Measurements from ENCODE around the gene ASB15. TPM values are rescaled to one million over a fixed set of nuclear protein-coding genes. Genes with fewer than 3 reads are reported as not detected.

Gene ASB15
- total RNA-seq, 1 experiment from 2014 or later: not detected

DNA sequence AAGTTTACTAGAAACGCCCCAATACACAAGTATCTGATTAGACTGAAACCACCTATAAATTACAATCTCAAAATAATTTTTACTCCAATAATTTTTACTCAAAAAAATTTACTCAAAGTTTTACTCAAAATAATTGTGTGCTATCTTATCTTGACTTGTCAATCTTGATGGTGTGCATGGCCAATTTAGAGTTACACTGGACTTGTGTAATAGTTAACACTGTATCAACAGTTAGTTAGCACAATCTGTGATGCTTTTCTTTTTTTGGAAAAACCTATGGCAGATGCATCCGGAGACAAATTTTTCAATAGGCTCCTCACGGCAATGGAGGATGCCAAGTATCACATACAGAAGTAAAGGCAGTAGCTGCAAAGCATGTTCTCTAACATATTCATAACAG lies 79.0 kb downstream of the ASB15 start:
- H3K27me3 ChIP-seq (ENCODE audit: control insufficient read depth, insufficient read depth, low read length): no peaks in the 10 kb centered on the region
- BruUV-seq (replicated peaks): no TSS peak
- in situ Hi-C loops (cut with HindIII; ENCODE audit: low pct_unique_long_range_greater_than_20kb, low sequenced_read_pairs) (no loop called here), intact Hi-C loops (cut with micrococcal nuclease; ENCODE audit: unreplicated experiment) (no loop called here)
- no peak overlapping the region for H3K27ac ChIP-seq (ENCODE audit: low read length)
- ChIA-PET POLR2A (no interaction called here), CTCF (no interaction called here)
- peaks cover 12% of the 10 kb centered on the region for H3K36me3 ChIP-seq (ENCODE audit: control insufficient read depth, insufficient read depth, low read length)
- DNase-seq (ENCODE audit: low read depth, low spot score) (no peak), ATAC-seq (no peak)
- TF ChIP-seq REST (IDR thresholded peaks at IDR 0.05; ENCODE audit: insufficient read depth in 1 of 2, low read depth in 2 of 2, low read length in 1 of 2) (no peak), TCF7L2 (IDR thresholded peaks at IDR 0.05; ENCODE audit: low read depth, low read length) (no peak), SIN3A (IDR thresholded peaks at IDR 0.05; ENCODE audit: borderline replicate concordance, insufficient read depth, low read depth, low read length) (no peak), POLR2AphosphoS5 (IDR thresholded peaks at IDR 0.05; ENCODE audit: low read depth, low read length) (no peak)
- TF ChIP-seq, protein P1, sequence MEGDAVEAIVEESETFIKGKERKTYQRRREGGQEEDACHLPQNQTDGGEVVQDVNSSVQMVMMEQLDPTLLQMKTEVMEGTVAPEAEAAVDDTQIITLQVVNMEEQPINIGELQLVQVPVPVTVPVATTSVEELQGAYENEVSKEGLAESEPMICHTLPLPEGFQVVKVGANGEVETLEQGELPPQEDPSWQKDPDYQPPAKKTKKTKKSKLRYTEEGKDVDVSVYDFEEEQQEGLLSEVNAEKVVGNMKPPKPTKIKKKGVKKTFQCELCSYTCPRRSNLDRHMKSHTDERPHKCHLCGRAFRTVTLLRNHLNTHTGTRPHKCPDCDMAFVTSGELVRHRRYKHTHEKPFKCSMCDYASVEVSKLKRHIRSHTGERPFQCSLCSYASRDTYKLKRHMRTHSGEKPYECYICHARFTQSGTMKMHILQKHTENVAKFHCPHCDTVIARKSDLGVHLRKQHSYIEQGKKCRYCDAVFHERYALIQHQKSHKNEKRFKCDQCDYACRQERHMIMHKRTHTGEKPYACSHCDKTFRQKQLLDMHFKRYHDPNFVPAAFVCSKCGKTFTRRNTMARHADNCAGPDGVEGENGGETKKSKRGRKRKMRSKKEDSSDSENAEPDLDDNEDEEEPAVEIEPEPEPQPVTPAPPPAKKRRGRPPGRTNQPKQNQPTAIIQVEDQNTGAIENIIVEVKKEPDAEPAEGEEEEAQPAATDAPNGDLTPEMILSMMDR (IDR thresholded peaks at IDR 0.05): no peak
- no peaks in the 10 kb centered on the region for H3K9me3 ChIP-seq (ENCODE audit: control insufficient read depth, insufficient read depth, low read depth, low read length)
- H3K4me3 ChIP-seq (ENCODE audit: low read depth in 2 of 2, low read length in 2 of 2): no peak overlapping the region
- H3K4me1 ChIP-seq (ENCODE audit: control insufficient read depth, insufficient read depth, low read length): no peaks in the 10 kb centered on the region

DNA sequence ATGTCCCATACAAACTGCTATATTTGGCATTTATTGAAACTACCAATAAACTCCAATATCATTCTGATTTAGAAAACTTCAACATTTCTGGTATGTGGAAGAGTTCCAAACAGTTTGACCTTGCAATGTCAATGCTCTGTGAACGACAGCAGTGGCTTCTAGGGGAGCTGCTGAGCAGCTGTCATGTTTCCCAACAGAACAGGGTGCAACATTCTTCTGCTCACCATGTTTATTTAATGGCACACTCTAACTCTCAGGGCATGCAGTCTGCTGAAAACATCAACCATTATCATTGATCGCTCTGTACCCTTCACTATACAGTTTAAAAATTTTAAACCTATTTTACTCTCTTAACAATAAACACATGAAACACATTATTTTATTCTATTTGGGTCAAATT lies 79.9 kb downstream of the ASB15 start:
- Histone ChIP-seq H3K9me3 (ENCODE audit: control insufficient read depth, insufficient read depth, low read depth, low read length) (no peaks in the 10 kb centered on the region), H3K4me3 (ENCODE audit: low read depth in 2 of 2, low read length in 2 of 2) (no peak overlapping the region), H3K27ac (ENCODE audit: low read length) (no peak overlapping the region), H3K27me3 (ENCODE audit: control insufficient read depth, insufficient read depth, low read length) (no peaks in the 10 kb centered on the region), H3K4me1 (ENCODE audit: control insufficient read depth, insufficient read depth, low read length) (no peaks in the 10 kb centered on the region), H3K36me3 (ENCODE audit: control insufficient read depth, insufficient read depth, low read length) (peaks cover 12% of the 10 kb centered on the region)
- in situ Hi-C loops (cut with HindIII; ENCODE audit: low pct_unique_long_range_greater_than_20kb, low sequenced_read_pairs) (no loop called here), intact Hi-C loops (cut with micrococcal nuclease; ENCODE audit: unreplicated experiment) (no loop called here)
- no peak for TF ChIP-seq POLR2AphosphoS5 (IDR thresholded peaks at IDR 0.05; ENCODE audit: low read depth, low read length)
- no peak for TF ChIP-seq SIN3A (IDR thresholded peaks at IDR 0.05; ENCODE audit: borderline replicate concordance, insufficient read depth, low read depth, low read length)
- TF ChIP-seq TCF7L2 (IDR thresholded peaks at IDR 0.05; ENCODE audit: low read depth, low read length): no peak
- TF ChIP-seq, protein P1 (IDR thresholded peaks at IDR 0.05): no peak
- no peak for TF ChIP-seq REST (IDR thresholded peaks at IDR 0.05; ENCODE audit: insufficient read depth in 1 of 2, low read depth in 2 of 2, low read length in 1 of 2)
- ATAC-seq (no peak), DNase-seq (ENCODE audit: low read depth, low spot score) (no peak)
- CTCF ChIA-PET: interaction anchor here (1.4 kb wide), 1 partner anchor 116 kb away, joined by 3 read pairs; no protein-coding TSS in a partner anchor
- POLR2A ChIA-PET: no interaction called here
- BruUV-seq (replicated peaks): no TSS peak

Data from Panc1 (cell line).